K562 (cell line): Measurements from ENCODE around the gene MAST4. TPM values are rescaled to one million over a fixed set of nuclear protein-coding genes. Genes with fewer than 3 reads are reported as not detected.

Source experiments
- ATAC-seq: fragments of 200-7000 bp; cut with Tn5 transposase; 3 replicates; pipeline ENCODE4 v1.9.1; 2020; ENCODE audit warnings: moderate library complexity
- BruUV-seq: library from RNA; stranded (reverse); fragments of 400-500 nt; replicated peaks from 2 replicates; lab custom pipeline; 2021; lab: Mats Ljungman, UMichigan
- CTCF ChIA-PET: fragments of 300-600 bp; formaldehyde crosslinking; extraction: SDS; loops from one replicate; lab custom pipeline; 2021; ENCODE audit warnings: low intra/inter-chr PET ratio; lab: Yijun Ruan, JAX
- POLR2A ChIA-PET: fragments of 300-600, 350-650 bp; sonication (Branson Sonifier 250); formaldehyde crosslinking; extraction: SDS; loops from one replicate; lab custom pipeline; 2021; ENCODE audit warnings: antibody characterized with exemption, inconsistent platforms; lab: Yijun Ruan, JAX
- DNase-seq, 4 experiments: peaks; one replicate each; pipeline versions ENCODE4 v3.0.0 to v3.0.0-alpha.2; 2011 to 2018; ENCODE audit warnings: low spot score in 3 of 4, mixed read lengths in 3 of 4; ENCODE audit errors: extremely low read depth in 1 of 4
- FAIRE-seq: peaks from 2 replicates; lab custom pipeline; 2011; peaks lifted over from hg19 to GRCh38; lab: Jason Lieb, UNC
- H2AFZ ChIP-seq: 2 replicates; pipeline ENCODE4 v1.6.0; 2011; ENCODE audit warnings: low read depth, low read length, control low read depth, inconsistent platforms
- H3K27ac ChIP-seq: fragments of 200-600 bp; 3 replicates; pipeline ENCODE4 v1.8.0; 2011; ENCODE audit warnings: low read depth, mild to moderate bottlenecking, control low read depth, inconsistent platforms, low read length, moderate library complexity, mixed read lengths; ENCODE audit errors: extremely low read depth
- H3K27me3 ChIP-seq, 2 experiments: fragments of 300-600 bp in 1 of 2; 2 replicates in 1 of 2; 3 replicates in 1 of 2; pipeline versions ENCODE4 v1.6.0 to v1.8.0; 2011; ENCODE audit warnings: inconsistent platforms in 2 of 2, low read length in 2 of 2, mild to moderate bottlenecking in 1 of 2, mixed read lengths in 1 of 2, moderate library complexity in 1 of 2; ENCODE audit not compliant: control insufficient read depth in 2 of 2, insufficient read depth in 2 of 2
- H3K36me3 ChIP-seq: fragments of 300-600 bp; 3 replicates; pipeline ENCODE4 v1.8.0; 2011; ENCODE audit warnings: mild to moderate bottlenecking, low read length, inconsistent platforms; ENCODE audit not compliant: control insufficient read depth, insufficient read depth
- H3K4me1 ChIP-seq, 2 experiments: fragments of 200-600 bp in 1 of 2; replicated peaks in 1 of 2; 2 replicates in 1 of 2; 3 replicates in 1 of 2; pipeline versions ENCODE4 v1.5.1 to v1.8.0; 2011; ENCODE audit warnings: inconsistent platforms in 2 of 2, low read length in 2 of 2, mild to moderate bottlenecking in 1 of 2, mixed read lengths in 1 of 2, moderate library complexity in 1 of 2; ENCODE audit not compliant: control insufficient read depth in 2 of 2, insufficient read depth in 2 of 2
- H3K4me2 ChIP-seq: 2 replicates; pipeline ENCODE4 v1.6.1; 2011; ENCODE audit warnings: low read length, control low read depth, inconsistent platforms, mixed read lengths; ENCODE audit not compliant: insufficient read depth
- H3K4me3 ChIP-seq: fragments of 200-600 bp; sonication (generic), shearing (Covaris generic); 2 replicates; pipeline ENCODE4 v1.5.1; 2016; ENCODE audit warnings: control low read depth, inconsistent platforms
- H3K79me2 ChIP-seq: fragments of 200-600 bp; 3 replicates; pipeline ENCODE4 v1.8.0; 2011; ENCODE audit warnings: low read length, inconsistent platforms; ENCODE audit not compliant: control insufficient read depth, insufficient read depth
- H3K9ac ChIP-seq, 2 experiments: 2 replicates each; pipeline versions ENCODE4 v1.6.0 to v1.6.1; 2011; ENCODE audit warnings: low read depth in 2 of 2, low read length in 2 of 2, control low read depth in 1 of 2, inconsistent platforms in 1 of 2, mild to moderate bottlenecking in 1 of 2, mixed read lengths in 1 of 2; ENCODE audit not compliant: insufficient read depth in 1 of 2
- H3K9me1 ChIP-seq: one replicate; pipeline ENCODE4 v1.6.0; 2011; ENCODE audit warnings: inconsistent platforms, mild to moderate bottlenecking, low read length, moderate library complexity; ENCODE audit not compliant: control insufficient read depth, insufficient read depth
- H3K9me3 ChIP-seq: replicated peaks from 2 replicates; pipeline ENCODE4 v1.5.1; 2011; ENCODE audit warnings: low read depth, low read length, inconsistent platforms; ENCODE audit not compliant: control insufficient read depth, insufficient read depth
- H4K20me1 ChIP-seq: replicated peaks from 2 replicates; pipeline ENCODE4 v1.6.1; 2011; ENCODE audit warnings: low read length, inconsistent platforms, mixed read lengths; ENCODE audit not compliant: control insufficient read depth, insufficient read depth
- CHD2 ChIP-seq: IDR thresholded peaks from 2 replicates; pipeline ENCODE4 v1.6.1; 2011; ENCODE audit warnings: low read depth, low read length
- CREBBP ChIP-seq: IDR thresholded peaks from one replicate; pipeline ENCODE4 v1.6.1; 2012; ENCODE audit warnings: low read depth, mild to moderate bottlenecking, control low read depth, inconsistent platforms, low read length
- DLX4 ChIP-seq: fragments of 250-450 bp; sonication (Bioruptor Pico); IDR thresholded peaks from 2 replicates; pipeline ENCODE4 v1.6.1; 2021; ENCODE audit warnings: mild to moderate bottlenecking
- RNF219 ChIP-seq: fragments of 250-450 bp; sonication (Bioruptor Pico); IDR thresholded peaks from 2 replicates; pipeline ENCODE4 v1.5.0; 2022; ENCODE audit warnings: mild to moderate bottlenecking
- ZNF408 ChIP-seq: fragments of 250-450 bp; sonication (Bioruptor Pico); IDR thresholded peaks from 2 replicates; pipeline ENCODE4 v1.4.0; 2020; ENCODE audit warnings: low read depth, mild to moderate bottlenecking, moderate library complexity
- WGBS: fragments of 100-300 bp; shearing (Covaris generic); methylation state at CpG from one replicate; pipeline ENCODE4 v1.1.6; 2016; ENCODE audit warnings: low coverage, mixed read lengths; ENCODE audit not compliant: insufficient coverage; ENCODE audit errors: missing lambda C conversion rate; 5-methylcytosine and 5-hydroxymethylcytosine counted together
- in situ Hi-C: fragments of 300-500 bp; cut with MboI; formaldehyde crosslinking; loops from 4 replicates; pipeline ENCODE4 v1.15.0; 2018; ENCODE audit warnings: inconsistent platforms, mixed read lengths
- intact Hi-C: fragments of 100-400 bp; cut with micrococcal nuclease; formaldehyde crosslinking; loops from 2 replicates; pipeline ENCODE4 v1.14.2; 2022
- polyA plus RNA-seq, 8 experiments: library from polyadenylated mRNA; depleted of rRNA in 4 of 8; stranded (reverse) in 5 of 8; unstranded in 3 of 8; fragments of >200 nt; fragmentation: Nextera tagmentation in 2 of 8; fragmentation: Illumina TruSeq in 1 of 8; extraction: Ambion mirVana in 2 of 8; extraction: Trizol in 1 of 8; gene quantifications; 2 replicates each; pipeline versions ENCODE4 v1.2.1 to v1.2.3, GENCODE V29; 2011 to 2014; ENCODE audit warnings: inconsistent platforms in 1 of 8, missing spikeins in 1 of 8
- total RNA-seq, 7 experiments: library from RNA; depleted of rRNA in 6 of 7; stranded (reverse); fragments of >200 nt in 6 of 7; fragmentation: Illumina TruSeq in 2 of 7; extraction: Trizol in 2 of 7; gene quantifications; 2 replicates each; pipeline versions ENCODE4 v1.2.1 to v1.2.3, GENCODE V29; 2011 to 2021; ENCODE audit warnings: low replicate concordance in 1 of 7
- TF ChIP-seq, protein P1 (sequence below): sonication (generic); formaldehyde crosslinking; IDR thresholded peaks from 2 replicates; pipeline ENCODE4 v1.4.0; 2020; ENCODE audit warnings: mild to moderate bottlenecking, missing genetic modification reagents

MAST4 gene
- total and polyA plus RNA-seq, 9 of the 15 experiments (the other 6 are each of a cell fraction or from before 2014, with no cell fraction given), result 0.88 to 10.1 (median 5.2) TPM

- no peaks in the 10 kb centered on the region for H3K4me1 ChIP-seq
- no peak overlapping the region for H3K27ac ChIP-seq
- ATAC-seq (no peak), DNase-seq (no peak), FAIRE-seq (no peak)
- POLR2A ChIA-PET, result no interaction called here
- no peak overlapping the region for H3K4me2 ChIP-seq
- no peak overlapping the region for H2AFZ ChIP-seq
- no peaks in the 10 kb centered on the region for H3K79me2 ChIP-seq
- intact Hi-C loops (no loop called here), in situ Hi-C loops (no loop called here)
- no peaks in the 10 kb centered on the region for H3K36me3 ChIP-seq
- no peak overlapping the region for H3K4me3 ChIP-seq
- CTCF ChIA-PET, result no interaction called here
- BruUV-seq, result no TSS peak
- no peaks in the 10 kb centered on the region; the same call in 1 of the 2 replicates for H4K20me1 ChIP-seq
- no peaks in the 10 kb centered on the region; a peak in 2 of 5 replicates for H3K27me3 ChIP-seq
- WGBS, result 0% methylated on average over 5 of the region's 5 CpGs
- no peaks in the 10 kb centered on the region for H3K9me1 ChIP-seq
- H3K9ac ChIP-seq, result no peak overlapping the region
- no peaks in the 10 kb centered on the region for H3K9me3 ChIP-seq
- TF ChIP-seq ZNF408 (CRISPR knock-in tag), result no peak
- no peak for TF ChIP-seq CHD2
- TF ChIP-seq, protein P1, sequence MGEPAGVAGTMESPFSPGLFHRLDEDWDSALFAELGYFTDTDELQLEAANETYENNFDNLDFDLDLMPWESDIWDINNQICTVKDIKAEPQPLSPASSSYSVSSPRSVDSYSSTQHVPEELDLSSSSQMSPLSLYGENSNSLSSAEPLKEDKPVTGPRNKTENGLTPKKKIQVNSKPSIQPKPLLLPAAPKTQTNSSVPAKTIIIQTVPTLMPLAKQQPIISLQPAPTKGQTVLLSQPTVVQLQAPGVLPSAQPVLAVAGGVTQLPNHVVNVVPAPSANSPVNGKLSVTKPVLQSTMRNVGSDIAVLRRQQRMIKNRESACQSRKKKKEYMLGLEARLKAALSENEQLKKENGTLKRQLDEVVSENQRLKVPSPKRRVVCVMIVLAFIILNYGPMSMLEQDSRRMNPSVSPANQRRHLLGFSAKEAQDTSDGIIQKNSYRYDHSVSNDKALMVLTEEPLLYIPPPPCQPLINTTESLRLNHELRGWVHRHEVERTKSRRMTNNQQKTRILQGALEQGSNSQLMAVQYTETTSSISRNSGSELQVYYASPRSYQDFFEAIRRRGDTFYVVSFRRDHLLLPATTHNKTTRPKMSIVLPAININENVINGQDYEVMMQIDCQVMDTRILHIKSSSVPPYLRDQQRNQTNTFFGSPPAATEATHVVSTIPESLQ (CRISPR knock-in tag), result no peak
- no peak for TF ChIP-seq DLX4 (CRISPR knock-in tag)
- no peak for TF ChIP-seq RNF219
- no peak for TF ChIP-seq CREBBP
These were observed 78.6 kb downstream of the MAST4 start for GRCh38 chr5:66674802-66675201.
